NOMO-1 treated with dmso at 0.1 percent for 144 hours (cell line): ENCODE data around the gene SLCO1B3.
"Not testable (repeated sequence)": the region's sequence is repeated elsewhere in the genome, so short reads cannot be mapped to it uniquely, and the experiment has no call there.

Source experiments
- DNase-seq: peaks from one replicate; lab custom pipeline; 2025; ENCODE audit not compliant: unreplicated experiment; lab: John Stamatoyannopoulos, UW

Gene SLCO1B3, protein sequence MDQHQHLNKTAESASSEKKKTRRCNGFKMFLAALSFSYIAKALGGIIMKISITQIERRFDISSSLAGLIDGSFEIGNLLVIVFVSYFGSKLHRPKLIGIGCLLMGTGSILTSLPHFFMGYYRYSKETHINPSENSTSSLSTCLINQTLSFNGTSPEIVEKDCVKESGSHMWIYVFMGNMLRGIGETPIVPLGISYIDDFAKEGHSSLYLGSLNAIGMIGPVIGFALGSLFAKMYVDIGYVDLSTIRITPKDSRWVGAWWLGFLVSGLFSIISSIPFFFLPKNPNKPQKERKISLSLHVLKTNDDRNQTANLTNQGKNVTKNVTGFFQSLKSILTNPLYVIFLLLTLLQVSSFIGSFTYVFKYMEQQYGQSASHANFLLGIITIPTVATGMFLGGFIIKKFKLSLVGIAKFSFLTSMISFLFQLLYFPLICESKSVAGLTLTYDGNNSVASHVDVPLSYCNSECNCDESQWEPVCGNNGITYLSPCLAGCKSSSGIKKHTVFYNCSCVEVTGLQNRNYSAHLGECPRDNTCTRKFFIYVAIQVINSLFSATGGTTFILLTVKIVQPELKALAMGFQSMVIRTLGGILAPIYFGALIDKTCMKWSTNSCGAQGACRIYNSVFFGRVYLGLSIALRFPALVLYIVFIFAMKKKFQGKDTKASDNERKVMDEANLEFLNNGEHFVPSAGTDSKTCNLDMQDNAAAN

DNA sequence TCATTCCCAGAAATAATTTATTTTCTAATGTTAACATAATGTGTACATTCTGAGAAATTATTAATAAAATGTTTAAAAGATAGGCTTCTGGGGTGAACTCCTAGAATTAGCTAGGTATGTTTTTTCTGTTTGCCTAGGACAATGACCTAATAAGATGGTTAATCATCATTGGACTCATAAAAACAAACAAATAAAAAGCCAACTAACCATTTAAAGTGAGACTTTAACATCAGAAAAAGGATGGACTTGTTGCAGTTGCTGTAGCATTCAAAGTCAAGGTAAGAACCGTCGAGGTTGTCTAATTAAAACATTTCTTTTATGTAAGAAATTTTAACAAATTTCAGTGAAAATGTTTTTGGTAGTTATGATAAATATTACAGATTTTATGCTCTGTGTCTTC, at the start of gene SLCO1B3:
Gene SLCO1B3, plus strand, starts transcription at position 219 of the 400 bp plus-strand sequence. CDS start 5,034 bp downstream, outside the sequence.
- DNase-seq: no peak

DNA sequence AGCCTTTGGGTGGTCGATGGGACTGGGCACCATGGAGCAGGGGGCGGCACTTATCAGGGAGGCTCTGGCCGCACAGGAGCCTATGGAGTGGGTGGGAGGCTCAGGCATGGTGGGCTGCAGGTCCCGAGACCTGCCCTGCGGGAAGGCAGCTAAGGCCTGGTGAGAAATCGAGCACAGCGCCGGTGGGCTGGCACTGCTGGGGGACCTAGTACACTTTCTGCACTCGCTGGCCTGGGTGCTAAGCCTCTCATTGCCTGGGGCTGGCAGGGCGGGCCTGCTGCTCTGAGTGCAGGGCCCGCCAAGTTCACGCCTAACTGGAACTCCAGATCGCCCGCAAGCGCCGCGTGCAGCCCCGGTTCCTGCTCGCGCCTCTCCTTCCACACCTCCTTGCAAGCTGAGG, 33.1 kb upstream of the SLCO1B3 start:
- DNase-seq: no peak

DNA sequence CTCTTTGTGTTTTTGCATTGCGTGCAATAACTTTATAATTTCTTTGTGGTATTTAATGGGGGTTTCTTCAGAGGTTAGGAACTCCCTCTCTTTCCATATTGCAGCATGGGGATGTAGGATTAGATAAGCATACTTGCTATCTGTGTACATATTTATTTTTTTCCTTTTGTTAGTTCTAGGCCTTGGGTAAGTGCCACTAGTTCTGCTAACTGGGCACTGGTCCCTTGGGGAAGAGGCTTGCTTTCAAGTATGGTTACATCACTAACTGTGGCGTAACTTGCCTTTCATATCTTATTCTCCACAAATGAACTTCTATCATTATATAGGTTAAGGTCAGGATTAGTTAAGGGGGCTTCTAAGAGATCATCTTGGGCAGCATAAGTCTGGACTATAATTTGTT, 31.5 kb upstream of the SLCO1B3 start:
- DNase-seq: no peak

DNA sequence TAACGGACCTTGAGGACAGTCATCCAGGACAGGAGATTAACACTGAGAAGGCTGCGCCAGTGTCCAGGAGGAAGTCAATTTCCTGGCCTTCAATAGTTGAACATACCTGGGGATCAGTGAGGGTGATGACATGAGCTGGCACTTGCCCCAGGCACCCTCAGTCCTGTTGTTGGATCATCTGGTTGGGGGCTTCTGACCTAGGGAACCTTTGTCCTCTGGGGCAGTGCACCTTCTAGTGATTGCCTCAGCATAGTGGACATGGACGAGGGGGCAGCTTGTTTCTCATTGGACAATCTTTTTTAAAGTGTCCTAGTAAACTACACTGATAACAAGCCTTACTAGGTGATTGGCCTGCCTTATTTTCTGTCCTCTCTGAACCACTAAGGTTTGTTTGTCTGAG, 30.5 kb upstream of the SLCO1B3 start:
- not testable (repeated sequence) for DNase-seq

DNA sequence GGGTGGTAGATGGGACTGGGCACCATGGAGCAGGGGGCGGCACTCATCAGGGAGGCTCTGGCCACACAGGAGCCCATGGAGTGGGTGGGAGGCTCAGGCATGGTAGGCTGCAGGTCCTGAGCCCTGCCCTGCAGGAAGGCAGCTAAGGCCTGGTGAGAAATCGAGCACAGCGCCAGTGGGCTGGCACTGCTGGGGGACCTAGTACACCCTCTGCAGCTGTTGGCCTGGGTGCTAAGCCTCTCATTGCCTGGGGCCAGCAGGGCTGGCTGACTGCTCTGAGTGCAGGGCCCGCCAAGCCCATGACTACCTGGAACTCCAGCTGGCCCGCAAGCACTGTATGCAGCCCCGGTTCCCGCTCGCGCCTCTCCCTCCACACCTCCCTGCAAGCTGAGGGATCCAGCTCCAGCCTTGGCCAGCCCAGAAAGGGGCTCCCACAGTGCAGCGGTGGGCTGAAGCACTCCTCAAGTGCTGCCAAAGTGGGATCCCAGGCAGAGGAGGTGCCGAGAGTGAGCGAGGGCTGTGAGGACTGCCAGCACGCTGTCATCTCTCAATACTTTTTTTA, 26.6 kb upstream of the SLCO1B3 start:
- DNase-seq: not testable (repeated sequence)

DNA sequence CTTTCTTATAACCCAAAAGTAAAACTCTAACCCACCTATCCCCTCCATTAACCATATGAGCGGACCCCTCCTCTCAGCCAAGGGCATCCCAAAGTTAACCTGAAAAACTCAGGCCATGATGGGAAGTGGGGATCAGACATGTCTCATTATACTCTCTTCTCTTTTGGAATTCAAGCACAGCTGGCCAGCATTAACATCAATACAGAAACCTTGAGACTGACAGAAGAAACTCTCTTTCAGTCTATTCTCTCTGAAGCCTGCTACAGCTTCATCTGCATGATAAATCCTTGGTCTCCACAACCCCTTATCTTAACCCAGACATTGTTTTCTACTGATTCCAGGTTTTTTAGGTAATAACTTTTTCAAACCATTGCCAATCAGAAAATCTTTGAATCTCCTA, 17.5 kb upstream of the SLCO1B3 start:
- no peak for DNase-seq

DNA sequence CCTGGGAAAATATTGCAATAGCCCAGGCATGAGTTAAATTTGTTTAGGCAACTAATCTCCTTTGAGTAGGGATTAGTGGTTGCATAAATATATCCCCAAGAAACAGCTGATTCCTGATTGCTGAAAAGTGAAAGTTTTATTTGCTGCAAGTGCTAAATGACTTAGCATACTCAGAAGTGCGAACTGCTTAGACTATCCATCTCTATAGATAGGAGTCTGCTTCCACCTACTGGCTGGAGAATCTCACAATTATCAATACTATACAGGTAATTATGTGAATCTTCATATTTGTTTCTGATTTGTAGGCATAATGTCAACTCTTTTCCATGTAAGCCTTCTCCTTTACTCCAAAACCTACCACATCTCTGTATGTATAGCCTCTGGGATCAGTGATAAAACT, 12.0 kb upstream of the SLCO1B3 start:
- DNase-seq: no peak

DNA sequence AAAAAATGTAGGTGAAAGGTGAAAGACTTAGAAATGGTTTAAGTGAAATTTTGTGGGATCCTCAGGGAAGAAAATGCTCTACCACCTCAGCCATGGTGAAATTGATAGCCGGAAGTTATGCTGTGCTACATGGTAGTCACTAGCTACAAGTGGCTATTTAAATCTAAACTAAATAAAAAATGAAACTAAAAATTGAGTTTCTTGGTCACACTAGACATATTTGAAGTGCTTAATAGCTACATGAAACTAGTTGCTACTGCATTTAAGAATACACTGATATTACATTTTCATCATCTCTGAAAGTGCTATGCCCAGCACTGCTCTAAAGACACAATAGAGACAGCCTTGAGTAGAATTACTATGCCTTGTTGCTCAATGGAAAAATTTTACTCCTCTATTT, 10.3 kb upstream of the SLCO1B3 start:
- no peak for DNase-seq

DNA sequence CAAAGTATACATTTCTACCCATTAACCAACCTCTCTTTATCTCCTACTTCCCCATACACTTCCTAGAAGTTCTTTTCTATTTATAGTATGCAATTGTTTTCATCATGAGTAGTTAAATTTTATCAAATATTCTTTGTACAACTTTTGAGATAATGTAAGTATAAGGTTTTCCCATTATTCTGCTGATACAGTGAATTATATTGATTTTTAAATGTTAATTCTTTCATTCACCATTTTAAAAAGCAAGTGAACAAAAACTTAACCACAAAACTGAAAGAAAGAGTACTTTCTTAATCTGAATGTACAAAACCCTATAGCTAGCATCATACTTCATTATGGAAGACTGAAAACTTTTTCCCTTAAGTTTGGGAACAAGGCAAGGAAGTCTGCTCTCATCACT, 9.5 kb upstream of the SLCO1B3 start:
- DNase-seq: no peak

DNA sequence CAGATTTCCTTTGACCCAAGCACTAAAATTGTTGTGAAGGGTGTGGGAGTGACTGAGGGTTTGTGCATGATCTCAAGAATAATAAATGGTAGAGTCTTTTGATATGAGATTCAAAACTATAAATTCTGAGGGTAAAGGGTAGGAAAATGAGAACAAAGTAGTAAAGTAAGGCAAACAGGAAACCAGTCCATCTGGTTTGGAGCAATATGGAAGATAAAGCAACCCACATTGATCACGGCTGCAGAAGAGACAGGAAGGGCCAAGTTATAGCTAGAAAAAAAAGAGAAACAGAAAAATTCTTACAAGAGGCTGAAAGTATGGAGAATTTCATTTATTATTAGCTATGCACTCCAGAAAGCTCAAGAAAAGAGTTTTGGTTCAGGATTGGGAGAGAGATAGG, 4.6 kb upstream of the SLCO1B3 start:
- DNase-seq: no peak

DNA sequence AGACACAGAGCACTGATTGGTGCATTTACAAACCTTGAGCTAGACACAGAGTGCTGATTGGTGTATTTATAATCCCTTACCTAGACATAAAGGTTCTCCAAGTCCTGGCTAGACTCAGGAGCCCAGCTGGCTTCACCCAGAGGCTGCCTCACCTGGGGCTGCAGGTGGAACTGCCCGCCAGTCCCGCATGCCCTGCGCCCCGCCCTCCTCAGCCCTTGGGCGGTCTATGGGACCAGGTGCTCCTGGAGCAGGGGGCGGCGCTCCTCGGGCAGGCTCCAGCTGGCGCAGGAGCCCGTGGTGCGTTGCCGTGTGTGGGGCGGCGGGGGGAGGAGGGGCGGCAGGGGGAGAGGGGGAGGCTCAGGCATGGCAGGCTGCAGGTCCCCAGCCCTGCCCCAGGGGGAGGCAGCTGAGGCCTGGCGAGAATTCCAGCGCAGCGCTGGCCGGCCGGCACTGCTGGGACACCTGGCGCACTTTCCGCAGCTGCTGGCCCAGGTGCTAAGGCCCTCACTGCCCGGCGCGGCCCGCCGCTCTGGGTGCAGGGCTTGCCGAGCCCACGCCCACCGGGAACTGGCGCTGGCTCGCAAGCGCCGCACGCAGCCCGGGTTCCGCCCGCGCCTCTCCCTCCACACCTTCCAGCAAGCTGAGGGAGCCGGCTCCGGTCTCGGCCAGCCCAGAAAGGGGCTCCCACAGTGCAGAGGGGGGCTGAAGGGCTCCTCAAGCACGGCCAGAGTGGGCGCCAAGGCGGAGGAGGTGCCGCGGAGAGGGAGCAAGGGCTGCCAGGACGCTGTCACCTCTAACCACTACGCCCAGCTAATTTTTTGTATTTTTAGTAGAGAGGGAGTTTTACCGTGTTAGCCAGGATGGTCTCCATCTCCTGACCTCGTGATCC, 3.1 kb upstream of the SLCO1B3 start:
- DNase-seq: no peak

DNA sequence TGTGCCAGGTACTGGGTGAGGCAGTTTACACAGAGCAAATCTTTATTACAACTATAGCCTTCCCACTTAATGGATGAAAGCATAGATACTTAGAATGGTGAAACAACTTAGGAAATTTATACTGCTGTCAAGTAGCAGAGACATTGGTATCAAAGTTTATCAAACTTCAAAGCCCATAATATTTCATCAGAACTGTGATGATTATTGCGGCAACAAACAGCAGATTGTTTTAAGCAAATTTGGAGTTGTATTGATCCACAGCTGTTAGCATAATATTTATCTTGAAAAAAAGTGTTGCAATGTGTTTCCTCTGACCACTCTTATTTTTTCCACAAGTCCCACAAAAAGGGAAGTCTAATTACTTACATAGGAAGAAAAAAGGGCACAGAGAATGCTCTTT, 2.0 kb upstream of the SLCO1B3 start:
- no peak for DNase-seq

DNA sequence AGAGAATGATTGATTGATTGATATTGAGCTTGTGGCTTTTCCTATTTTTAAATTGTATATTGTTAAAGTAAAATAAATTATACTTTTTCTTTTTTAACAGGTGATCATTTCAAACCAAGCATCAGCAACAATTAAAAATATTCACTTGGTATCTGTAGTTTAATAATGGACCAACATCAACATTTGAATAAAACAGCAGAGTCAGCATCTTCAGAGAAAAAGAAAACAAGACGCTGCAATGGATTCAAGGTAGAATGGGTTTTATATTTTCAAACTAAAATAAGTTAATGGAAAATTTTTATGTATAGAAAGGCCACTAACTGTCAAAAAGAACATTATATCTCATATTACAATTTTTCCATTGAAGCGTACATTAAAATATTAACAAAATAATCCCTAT, 5.1 kb downstream of the SLCO1B3 start:
- DNase-seq: no peak

DNA sequence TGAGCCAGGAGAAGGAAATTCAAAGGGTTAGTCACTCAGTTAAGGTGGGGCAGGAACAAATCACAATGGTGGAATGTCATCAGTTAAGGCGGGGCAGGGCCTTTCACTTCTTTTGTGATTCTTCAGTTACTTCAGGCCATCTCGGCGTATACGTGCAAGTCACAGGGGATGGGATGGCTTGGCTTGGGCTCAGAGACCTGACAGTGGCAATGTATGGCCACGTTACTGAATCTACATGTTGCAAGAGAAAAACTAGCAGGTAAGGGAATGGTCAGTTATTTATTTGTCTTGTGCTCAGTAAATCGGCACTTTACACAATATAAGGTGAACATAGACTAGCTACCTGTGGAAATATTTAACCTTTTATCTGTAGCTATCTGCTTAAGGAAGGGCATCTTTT, 11.9 kb downstream of the SLCO1B3 start:
- no peak for DNase-seq

DNA sequence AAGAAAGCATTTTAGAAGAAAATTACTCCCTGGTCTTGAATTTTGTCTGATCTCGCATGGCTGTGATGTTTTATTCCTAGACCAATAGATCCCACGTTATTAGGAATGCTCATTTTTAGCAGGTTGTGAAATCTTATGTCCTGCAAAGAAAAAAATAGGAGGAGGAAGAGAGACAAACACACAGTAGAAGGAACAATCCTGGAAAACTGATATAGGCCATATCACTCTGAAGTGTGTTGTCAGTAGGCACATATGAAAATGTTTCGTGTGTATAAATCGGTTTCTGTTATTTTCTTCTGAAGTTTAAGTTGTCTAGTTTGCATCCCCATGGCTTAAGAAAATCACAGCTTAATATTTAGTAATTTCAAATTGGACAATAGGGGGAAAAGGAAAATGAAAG, 12.4 kb downstream of the SLCO1B3 start:
- DNase-seq: no peak

DNA sequence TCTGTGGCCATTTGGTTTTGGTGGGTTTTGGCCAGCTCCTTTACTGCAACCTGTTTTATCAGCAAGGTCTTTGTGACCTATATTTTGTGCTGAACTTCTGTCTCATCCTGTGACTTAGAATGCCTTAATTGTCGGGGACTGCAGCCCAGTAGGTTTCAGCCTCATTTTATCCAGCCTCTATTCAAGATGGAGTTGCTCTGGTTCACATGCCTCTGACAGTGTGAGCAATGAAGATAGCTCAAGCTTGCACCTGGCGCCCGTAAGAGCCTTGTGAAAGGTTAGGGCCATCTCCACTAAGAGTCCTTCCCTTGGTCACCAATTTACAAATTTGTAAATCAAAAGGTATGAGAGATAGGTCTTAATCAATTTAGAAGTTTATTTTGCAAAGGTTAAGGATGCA, 19.4 kb downstream of the SLCO1B3 start:
- no peak for DNase-seq

DNA sequence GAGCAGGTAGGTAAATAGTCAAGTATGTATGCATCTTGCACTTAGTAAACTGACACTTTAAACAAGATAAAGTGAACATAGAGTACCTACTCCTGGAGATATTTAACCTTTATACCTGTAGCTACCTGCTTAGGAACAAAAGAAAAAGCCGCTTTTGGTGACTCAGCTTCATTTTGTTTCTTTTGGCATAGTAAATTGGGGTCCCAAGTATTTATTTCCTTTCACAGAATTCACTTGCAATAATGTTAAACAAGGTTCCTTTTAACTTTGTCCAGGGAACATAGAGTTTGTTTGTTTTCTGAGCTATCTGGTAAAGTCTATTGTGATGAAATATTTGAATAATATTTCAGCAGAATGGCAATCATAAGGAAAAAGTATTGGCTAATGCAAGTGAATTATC, 20.0 kb downstream of the SLCO1B3 start:
- no peak for DNase-seq

DNA sequence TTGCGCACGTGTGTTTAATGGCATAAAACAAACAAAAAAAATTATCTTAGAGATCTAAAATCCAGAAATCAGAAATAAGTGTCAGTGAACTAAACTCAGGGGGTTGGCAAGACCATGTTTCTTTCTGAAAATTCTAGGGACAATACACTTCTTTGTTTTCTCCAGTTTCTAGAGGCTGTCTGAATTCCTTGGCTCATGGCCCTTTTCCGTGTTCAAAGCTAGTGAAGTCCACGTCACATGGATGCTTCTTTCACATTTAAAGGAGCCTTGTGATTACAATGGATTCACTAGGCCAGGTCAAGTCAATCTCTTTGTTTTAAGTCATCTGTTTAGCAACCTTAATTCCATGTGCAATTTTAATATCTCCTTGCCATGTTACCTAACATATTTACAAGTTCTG, 22.4 kb downstream of the SLCO1B3 start:
- no peak for DNase-seq

DNA sequence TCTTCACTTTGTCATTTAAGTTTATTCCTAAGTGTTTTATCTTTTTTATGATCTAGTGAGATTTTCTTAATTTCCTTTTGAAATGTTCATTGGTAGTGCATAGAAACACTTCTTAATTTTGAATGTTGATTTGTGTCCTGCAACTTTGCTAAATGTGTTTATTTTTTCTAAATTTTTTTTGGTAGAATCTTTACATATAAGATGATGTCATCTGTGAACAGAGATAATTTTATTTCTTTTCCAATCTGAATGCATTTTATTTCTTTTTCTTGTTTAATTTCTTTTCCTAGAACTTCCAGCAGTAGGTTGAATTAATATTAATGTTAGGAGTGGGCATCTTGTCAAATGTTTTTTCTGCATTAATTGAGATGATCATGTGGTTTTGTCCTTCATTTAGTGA, 42.1 kb downstream of the SLCO1B3 start:
- no peak for DNase-seq

DNA sequence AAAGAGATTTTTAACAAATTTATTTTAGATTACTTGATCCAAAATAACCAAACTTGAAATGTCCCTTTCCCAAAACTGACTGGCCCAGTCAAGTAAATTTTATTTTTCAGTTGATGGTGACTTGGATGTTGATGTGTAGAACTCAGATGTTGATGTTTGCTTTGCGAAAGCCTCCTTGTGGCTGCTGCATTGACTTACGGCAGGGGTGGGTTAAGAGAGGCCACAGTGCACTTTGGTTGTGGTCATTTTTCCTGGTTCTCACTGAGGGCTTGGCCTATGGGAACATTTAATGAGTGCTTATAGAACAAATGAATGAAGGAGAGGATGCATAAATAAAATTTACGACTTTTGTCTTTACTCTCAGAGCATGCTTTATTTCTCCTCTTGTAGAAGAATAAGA, 52.6 kb downstream of the SLCO1B3 start:
- DNase-seq: no peak

DNA sequence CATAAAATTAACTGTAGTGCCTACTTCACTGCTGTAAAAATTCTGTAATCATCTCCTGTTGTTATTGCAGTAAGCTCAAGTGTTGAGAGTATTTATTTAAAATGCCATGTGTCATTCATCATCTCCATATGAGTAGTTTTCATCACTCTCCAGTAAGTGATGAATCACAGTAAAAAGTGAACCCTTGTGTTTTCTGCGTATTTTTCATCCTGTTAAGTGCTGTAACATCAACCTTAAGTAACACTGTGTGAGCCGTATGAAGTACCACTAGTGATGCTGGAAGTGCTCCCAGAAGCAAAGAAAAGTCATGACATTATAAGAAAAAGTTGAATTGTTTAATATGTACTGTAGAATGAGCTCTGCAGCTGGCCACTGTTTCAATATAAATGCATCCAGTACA, 55.4 kb downstream of the SLCO1B3 start:
- no peak for DNase-seq
